Fibroblast of villous mesenchyme (primary cell): ENCODE data around the gene PCNX3. TPM values are rescaled to one million over a fixed set of nuclear protein-coding genes. Genes with fewer than 3 reads are reported as not detected.

Experiments
- DNase-seq: peaks from one replicate; pipeline ENCODE4 v3.0.0-alpha.2; 2010; ENCODE audit warnings: low read depth
- H3K4me3 ChIP-seq: 2 replicates; pipeline ENCODE4 v1.5.1; 2011; ENCODE audit warnings: low read depth, mild to moderate bottlenecking, low read length
- total RNA-seq: library from RNA; depleted of rRNA; stranded (reverse); fragments of >200 nt; gene quantifications from 2 replicates; pipeline ENCODE4 v1.2.3, GENCODE V29; 2012
- TF ChIP-seq, protein P1 (sequence below): IDR thresholded peaks from 2 replicates; pipeline ENCODE4 v1.5.1; 2012; ENCODE audit warnings: low read depth, mild to moderate bottlenecking, low read length; ENCODE audit not compliant: insufficient read depth

The PCNX3 gene
- total RNA-seq, 1 donor = 32.4 TPM

DNA sequence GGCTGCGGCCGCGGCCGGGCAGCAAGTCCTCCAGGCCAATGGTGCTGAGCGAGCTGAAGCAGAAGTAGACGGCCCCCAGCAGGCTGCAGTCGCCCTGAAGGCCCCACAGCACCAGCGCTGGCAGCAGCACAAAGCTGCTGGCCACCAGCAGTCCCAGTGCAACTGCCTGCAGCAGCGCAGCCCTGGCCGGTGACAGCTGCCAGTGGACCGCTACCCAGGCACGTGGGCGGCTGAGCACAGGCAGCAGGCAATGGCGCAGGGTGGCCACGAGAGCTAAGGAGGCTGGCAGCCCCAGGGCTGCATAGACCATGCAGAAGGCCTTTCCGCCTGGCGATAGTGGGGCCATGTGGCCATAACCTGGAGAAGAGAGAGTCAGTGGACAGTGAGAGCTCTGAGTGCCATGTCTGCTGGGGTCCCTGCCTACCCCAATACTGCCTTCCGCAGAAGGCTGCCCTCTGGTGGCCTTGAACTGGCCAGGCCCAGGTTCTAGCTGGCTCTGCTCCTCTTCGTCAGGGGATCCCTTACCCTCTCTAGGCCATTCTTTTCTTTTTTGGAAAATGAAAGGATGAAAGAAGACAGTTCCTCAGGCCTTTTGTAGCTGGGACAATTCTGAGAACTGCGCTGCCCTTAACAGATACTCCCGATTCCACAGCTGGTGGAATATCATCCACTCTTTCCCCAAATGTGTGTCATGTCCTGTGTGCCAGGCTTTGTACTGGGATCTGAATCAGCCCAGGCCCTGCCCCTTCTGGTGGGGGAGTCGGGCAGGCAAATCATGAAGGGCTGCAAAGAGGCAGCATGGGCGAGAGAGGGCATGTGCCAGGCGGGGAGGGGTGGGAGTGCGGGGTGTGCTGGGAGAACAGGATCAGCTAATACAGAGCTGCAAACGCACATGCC is 21.8 kb upstream of the PCNX3 start:
- H3K4me3 ChIP-seq = no peak overlapping the region
- TF ChIP-seq, protein P1, sequence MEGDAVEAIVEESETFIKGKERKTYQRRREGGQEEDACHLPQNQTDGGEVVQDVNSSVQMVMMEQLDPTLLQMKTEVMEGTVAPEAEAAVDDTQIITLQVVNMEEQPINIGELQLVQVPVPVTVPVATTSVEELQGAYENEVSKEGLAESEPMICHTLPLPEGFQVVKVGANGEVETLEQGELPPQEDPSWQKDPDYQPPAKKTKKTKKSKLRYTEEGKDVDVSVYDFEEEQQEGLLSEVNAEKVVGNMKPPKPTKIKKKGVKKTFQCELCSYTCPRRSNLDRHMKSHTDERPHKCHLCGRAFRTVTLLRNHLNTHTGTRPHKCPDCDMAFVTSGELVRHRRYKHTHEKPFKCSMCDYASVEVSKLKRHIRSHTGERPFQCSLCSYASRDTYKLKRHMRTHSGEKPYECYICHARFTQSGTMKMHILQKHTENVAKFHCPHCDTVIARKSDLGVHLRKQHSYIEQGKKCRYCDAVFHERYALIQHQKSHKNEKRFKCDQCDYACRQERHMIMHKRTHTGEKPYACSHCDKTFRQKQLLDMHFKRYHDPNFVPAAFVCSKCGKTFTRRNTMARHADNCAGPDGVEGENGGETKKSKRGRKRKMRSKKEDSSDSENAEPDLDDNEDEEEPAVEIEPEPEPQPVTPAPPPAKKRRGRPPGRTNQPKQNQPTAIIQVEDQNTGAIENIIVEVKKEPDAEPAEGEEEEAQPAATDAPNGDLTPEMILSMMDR = peak; percentile 64
- DNase-seq = no peak

DNA sequence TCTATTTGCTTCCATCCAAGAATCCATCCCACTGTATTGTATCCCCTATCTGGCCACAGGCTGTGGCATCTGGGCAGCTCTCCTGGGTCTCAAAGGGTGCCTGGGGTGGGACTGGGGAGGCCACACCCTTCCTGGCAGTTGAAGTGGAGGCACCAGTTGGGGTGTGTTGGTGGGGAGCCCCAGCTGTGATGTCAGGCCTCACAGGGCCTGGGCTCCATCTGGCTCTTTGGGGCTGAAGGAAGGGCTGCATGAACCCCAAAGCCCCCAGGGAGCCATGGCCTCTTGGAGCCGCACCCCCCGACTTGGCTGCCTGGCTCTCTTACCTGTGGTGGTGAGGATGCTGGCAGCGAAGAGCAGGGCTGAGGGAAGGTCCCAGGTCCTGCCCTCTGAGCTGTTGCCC is 20.4 kb upstream of the PCNX3 start:
- DNase-seq = no peak
- no peak overlapping the region for H3K4me3 ChIP-seq
- TF ChIP-seq, protein P1 = no peak

DNA sequence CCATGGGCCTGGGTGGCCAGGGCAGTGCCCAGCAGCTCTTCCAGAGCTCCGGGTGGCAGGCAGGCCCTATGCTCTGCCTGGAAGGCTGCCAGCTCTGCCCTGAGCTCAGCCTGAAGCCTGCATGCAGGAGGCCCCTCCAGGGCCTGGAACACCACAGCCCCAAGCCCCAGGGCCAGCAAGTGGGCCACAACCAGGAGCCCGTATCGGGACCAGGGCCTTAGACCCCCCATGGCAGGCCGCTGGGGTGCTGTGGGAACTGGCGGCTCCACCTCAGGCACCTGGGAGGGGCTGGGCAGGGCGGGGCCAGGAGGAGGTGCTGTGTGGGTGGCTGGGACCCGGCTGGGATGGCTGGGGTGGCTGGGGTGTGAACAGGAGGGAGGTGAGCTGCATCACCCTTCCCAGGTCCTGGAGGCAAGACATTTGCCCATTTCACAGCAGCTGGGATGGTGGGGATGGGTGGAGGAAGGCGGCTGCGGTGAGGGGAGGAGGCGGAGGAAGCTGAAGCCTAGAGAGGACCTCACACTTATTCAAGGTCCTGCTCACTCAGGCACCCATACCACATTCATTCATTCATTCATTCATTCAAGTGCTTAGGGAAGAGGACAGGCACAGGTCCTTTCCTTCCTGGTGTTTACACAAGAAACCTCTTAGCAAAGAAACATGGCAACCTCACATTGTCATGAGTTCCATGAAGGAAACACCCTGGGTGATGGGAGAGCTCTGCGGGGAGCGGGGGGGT is 19.9 kb upstream of the PCNX3 start, which contains the start of gene KCNK7:
Gene KCNK7 (minus strand): TSS at position 258 of the 739 bp plus-strand sequence. CDS start 28 bp downstream, at position 230.
- TF ChIP-seq, protein P1 = no peak
- H3K4me3 ChIP-seq = no peak within 1 kb of the TSS
- DNase-seq = no peak

DNA sequence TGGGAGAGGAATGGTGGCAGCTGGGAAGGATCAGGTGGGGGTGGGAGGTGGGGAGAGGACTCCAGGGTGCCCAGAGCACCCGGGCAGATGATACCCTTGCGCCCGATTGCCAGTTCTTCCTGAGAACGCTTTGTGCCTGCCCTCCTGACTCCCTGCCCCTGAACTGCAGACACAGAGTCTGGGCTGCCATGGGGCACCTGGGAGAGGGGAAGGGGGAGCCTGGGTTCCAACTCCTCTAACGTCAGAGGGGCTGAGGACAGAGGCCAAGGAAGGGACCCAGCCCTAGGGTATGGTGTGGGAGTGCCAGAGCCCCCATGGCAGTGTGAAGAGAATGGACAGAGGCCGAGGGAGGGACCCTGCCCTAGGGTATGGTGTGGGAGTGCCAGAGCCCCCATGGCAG is 19.1 kb upstream of the PCNX3 start:
- TF ChIP-seq, protein P1 = no peak
- no peak overlapping the region for H3K4me3 ChIP-seq
- no peak for DNase-seq

DNA sequence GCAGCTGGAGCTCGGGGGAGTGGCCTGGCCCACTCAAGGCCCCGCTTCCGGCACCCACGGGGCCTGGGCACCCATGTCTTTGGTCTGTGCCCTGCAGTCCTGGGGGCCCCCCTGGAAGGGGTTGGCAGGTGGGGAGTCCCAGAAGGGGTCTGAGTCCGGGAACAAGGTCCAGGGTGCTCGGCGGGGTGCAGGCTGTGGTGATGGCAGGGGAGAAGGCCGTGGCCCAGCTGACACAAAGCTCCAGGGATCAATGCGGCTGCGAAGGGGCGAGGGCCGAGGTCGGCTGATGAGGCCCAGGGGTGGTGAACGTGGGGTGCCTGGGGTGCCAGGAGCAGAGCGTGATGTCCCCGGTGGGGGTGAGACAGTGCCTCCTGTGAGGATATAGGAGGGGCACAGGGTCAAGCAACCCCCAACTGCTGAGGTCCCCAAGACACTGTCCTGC is 17.3 kb upstream of the PCNX3 start:
- H3K4me3 ChIP-seq = no peak overlapping the region
- DNase-seq = no peak
- TF ChIP-seq, protein P1 = no peak

DNA sequence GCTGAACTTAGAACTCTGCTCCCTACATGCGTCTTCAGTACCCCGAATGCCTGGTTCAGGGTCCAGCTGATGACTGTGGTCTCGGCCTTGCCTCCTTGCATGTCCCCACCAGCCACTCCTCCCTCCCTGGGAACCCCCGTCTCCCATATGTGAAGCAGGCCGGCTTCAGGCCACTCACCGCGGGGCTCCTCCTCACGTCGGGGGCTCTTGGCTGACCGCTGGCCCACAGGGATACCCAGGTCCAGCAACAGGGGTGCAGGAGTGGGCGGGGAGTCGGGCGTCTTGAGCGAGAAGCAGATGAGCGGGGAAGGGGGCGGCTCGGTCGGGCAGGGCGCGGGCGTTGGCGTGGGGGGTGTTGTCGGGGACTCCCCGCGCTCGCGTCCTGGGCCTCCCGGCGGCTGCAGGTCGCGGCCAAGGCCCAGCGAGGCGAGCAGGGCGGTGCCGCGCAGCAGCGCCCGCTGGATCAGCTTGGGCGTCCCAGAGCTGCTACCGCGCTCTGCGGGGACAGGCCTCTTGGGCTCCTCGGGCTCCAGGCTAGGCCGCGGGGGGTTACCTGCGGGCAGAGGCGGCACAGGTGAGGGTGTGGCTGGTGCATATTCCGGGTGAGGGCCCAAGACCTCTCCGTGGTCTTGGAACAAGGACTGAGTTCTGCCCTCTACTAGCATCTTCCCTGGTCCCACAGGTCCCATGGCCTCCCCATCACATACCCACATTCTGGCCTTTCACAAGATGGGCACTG is 16.2 kb upstream of the PCNX3 start:
- DNase-seq = no peak
- no peak overlapping the region for H3K4me3 ChIP-seq
- TF ChIP-seq, protein P1 = no peak
